HG03135 (cell line): Measurements from ENCODE around the gene AZU1.

Experiments
- ATAC-seq: cut with Tn5 transposase; IDR thresholded peaks from one replicate; pipeline ENCODE4 v1.9.1; 2021; ENCODE audit warnings: mild to moderate bottlenecking, moderate library complexity; ENCODE audit not compliant: unreplicated experiment

AZU1 gene

DNA sequence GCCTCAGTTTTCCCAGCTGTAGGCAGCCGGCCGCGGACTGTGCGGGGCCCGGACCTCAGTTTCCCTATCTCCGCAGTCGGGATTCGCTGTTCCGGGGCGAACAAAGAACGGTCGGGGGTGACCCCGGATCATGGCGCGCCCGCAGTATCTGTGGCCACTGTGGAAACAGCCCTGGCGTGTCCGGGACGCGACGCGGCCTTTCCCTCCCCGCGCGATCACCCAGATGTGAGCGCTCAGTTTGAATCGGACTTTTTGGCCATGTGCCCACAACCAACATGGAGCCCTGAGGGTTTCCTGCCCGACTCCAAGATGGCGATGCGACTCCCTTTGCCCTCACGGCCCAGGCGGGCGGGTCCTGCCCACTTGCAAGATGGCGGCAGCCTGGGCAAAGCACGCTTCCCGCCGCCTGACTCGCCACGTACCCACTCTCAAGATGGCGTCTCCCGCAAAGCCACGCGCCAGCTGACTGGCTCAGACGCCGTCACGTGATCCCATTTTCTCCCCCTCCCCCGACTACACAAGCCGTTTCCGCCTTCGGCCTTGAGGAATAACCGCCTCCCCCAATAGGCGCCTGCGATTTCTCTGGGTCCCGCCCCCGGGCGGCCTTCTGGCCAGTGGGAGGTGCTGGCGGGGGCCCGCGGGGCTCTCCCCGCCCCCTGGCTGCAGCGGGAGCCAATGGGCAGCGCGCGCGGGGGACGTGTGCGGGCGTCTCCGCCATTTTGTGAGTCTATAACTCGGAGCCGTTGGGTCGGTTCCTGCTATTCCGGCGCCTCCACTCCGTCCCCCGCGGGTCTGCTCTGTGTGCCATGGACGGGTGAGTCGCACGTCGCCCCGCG, 30.7 kb upstream of the AZU1 start, which contains the start of gene PTBP1:
Gene PTBP1, plus strand, starts transcription at position 761 of the 836 bp plus-strand sequence. Its CDS starts 46 bp downstream, at position 807.
- ATAC-seq, result peak; percentile 79

DNA sequence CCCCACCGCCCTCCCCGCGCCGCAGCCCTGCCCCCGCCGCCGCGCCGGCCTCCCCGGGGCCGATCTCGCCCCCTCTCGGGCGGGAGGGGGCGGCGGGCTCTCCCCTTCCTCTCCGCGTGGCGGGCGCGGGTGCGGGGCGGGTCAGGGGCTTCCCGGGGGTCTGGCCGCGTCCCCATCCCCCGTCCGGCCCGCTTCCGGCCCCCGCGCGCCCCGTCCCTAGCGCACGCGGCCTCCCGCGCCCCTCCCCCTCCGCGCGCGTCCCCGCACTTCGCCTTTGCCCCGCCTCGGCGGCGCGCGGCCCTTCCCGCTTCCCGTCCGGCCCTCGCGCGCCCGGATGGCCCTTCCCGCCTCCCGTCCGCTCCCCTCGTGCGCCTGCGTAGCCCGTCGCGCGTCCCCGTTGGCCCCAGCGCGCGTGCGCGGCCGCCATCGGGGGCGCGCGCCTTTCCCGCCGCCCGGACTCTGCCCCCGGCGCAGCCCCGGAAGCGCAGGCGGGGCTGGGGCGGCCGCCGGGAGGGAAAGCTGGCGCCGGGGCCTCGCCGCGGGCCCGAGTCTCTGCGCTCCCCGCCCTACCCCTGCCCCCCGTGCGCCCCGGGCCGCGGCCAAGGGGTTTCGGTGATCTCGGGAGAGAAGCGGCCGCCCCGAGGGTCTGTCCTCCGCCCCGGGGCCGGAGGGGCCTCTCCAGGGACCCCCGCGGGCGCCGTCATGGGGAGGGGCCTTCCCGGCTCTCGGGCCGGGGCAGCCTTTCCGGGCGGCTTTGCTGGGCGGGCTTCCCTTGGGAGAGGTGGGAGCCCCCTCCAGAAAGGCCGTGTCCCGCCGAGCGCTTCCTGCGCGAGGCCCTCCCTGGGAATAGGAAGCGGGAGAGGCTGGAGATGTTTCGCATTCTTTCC, 29.9 kb upstream of the AZU1 start:
- peak; percentile 34 for ATAC-seq

DNA sequence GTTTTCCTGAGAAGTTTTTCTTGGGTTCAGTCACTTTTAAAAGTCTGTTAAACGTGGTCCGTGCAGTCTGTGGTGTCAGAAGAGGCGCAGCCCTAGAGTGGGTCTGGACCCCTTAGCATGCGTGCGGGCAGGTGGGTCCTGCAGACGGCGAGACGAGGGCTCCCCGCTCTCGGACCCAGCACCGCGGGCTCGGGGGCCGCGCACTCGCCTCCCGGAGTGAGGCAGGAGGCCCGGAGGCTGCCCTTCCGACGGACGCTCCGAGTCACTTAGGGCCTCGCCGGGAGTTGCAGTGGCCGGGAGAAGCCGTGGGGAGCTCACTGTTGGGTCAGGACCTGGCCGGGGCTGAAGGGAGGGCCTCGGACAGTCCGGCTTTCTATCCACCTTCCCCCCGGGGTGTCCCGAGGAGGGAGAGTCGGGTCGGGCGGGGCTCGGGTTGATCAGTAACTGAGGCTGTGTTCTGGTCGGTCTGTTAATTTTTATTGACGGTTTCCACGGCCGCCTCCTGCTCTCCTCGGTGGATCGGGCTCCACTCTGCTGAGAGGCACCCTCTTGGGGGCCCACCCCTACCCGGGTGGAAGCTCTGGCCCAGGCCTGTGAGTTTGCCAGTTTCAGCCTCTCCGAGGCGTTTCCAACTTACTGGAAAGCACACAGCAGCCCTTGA, 29.1 kb upstream of the AZU1 start:
- no peak for ATAC-seq

DNA sequence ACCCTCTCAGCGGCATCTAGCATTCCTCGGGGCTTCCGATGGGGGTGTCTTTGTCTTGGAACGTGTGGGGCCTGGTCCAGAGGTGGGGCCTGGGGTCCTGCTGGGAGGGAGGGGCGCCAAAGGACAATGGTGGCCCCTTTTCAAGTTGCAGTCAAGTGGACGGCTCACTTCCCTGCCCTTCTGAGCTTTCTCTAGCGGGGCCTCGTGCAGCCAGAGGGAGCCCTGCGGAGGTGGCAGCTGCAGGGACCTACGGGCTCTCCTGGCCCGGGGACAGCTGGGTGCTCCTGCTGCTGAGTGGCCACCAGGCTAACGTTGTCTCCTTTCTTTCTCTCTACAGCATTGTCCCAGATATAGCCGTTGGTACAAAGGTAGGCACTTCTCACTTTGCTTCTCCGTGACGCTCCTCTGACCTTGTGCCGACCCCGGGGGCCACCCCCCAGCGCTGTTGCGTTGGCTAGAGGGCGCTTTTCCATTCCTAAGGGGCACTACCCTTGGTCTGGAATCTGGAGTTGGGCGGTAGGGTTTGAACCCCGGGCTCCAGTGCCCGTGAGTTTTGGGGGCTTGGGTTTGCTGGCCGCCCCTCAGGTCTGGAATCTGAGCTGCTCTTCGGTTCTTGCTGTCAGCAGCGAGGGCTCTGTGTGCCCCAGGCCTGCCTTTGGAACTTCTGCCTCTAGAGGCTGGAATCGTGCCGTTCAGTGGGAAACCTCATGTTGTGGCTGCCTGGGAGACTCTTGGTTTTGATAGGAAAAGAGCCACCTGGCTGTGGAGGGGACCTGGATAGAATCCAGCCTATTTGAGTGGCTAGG, 28.4 kb upstream of the AZU1 start:
- ATAC-seq, result no peak

DNA sequence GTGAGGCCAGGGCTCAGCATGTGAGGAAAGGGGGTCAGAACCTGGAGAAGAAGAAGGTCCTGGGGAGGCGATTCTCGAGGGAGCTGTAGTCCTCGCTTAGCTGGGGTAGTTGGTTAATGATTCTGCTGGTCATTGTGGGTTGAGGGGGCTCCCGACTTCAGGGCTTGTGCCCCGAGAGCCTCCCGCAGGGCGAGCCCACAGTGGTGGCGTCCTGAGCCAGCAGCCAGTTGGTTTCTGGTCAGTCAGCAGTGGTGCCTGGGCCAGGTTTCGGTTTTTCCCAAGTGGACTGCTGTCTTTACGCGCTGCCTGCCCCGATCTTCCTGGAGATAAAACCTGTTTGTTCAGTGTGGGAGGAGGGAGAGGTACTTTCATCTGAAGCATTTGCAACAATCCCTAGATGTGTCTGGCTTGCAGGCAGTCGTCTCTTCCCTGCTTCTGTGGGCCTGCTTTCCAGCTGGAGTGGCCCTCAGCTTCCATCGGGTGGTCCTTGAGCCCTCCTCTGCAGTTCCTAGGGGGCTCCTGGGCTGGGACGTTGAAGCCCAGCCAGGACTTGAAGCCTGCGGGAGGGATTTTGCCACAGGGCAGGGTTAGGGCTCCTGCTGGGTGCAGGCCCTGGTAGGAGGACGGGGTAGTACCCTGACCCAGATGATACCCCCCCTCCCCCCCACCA, 27.1 kb upstream of the AZU1 start:
- no peak for ATAC-seq

DNA sequence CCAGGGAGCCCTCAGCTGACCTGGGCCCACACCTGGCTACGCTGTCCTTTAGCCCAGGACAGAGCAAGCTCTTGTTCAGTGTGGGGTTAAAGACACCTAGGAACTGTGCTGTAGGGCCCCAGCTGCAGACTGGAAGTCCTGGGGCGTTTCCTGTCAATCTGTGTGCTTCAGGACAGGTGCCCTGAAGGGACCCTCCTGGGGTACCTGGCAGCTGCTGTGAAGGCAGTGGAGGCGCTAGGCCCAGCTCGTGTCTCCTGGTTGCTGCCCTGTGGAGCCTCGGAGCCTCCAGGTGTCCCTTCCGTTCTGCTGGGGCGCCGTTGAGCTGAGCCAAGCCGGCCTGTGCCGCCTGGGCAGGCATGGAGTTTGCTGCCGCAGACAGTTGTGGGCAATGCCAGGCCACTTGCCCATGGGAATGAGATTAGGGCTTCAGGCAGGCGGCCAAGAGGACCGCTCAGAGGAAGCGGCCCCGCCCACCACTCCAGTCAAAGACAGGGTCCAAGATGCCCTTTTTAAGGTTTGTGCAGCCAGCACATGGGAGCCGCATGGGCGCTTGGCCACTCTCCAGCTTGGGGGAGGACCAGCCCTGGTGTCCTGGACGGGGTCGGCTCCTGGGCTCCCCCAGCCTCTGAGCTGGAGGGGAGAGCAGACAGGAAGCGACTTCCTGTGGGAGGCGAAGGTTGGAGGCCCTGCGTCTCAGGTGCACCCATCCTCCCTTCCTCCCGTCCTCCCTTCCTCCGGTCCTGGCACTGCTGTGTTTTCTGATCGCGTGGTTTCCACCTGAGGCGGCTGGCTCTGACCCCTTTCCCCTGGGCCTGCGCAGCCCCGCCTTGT, 26.4 kb upstream of the AZU1 start:
- ATAC-seq, result no peak

DNA sequence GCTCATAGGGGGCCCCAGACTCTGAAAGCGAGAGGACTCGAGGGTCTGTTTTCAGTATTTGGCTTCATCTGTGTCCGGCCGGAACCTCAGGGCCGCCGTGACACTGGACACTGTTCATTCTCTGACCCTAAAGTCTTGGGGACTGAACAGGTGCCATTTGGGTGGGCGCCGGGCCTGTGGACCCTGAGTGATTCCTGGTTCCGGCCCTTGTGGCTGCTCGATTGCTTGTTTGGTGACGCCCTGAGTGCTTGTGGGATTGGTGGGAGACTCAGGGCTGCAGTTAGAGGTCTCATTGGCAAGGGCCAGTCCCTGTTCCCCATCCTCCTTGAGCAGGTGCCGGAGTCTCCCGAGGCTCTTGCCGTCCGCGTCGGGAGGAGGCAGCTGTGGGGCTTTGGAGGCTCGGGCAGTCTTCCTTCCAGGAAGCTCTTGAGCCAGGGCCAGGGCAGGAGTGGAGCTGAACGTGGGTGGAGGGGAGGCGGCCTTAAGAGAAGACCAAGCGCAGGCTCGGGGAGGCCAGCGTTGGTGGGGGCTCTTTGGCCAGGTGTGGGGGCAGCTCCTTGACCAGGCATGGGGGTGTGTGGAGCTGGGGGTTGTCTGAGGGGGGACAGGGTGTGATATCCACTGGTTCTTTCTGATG, 25.7 kb upstream of the AZU1 start:
- ATAC-seq, result no peak

DNA sequence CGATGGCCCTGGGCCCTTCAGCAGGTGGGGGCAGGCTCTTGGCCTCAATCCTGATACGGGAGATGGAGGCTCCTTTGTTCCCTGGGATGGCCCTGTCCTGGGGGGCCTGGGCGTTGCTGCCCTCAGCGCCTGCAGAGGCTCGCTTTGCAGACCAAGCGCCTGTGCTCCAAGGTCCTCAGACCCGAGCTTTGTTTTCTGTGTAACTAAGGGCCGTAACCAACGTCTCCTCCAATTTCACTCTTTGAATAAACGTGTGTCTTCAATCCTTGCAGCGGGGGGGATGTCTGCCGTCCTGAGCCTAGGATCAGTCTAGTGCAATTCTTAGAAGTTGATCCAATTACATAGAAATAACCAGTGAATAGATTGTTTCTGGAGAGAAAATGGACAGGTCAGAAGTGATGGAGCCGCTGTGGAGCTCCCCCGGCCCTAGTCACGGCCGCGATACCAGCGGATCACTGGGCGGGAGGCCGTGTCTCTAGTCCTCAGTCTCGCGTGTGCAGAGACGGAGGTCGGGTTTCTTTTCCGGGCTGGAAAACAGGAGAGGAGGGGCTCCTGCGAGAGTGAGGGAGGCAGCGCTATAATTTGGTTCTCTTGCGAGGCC, 25.0 kb upstream of the AZU1 start:
- ATAC-seq, result no peak

DNA sequence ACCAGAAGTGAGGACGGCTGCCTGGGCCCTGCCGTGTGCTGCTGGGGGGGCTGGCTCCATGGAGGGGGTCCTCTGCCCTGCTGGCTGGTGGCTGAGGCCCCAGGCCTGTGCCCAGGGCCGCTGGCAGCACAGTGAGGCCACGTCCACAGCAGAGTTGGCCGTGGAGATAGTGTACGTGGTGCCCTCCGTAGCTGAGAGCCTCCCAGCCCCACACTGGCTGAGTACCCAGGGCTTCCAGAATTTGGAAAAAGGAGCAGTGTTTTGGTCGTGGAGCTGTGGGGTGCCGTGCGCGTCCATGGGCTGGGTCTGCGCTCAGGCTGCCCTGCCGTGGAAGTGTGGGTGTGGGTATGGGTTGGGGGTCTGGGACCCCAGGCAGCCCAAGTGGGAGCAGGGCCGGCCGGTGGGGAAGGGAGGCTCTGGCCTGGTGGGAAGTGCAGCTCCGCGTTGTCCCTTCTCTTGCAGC, 24.5 kb upstream of the AZU1 start:
- no peak for ATAC-seq

DNA sequence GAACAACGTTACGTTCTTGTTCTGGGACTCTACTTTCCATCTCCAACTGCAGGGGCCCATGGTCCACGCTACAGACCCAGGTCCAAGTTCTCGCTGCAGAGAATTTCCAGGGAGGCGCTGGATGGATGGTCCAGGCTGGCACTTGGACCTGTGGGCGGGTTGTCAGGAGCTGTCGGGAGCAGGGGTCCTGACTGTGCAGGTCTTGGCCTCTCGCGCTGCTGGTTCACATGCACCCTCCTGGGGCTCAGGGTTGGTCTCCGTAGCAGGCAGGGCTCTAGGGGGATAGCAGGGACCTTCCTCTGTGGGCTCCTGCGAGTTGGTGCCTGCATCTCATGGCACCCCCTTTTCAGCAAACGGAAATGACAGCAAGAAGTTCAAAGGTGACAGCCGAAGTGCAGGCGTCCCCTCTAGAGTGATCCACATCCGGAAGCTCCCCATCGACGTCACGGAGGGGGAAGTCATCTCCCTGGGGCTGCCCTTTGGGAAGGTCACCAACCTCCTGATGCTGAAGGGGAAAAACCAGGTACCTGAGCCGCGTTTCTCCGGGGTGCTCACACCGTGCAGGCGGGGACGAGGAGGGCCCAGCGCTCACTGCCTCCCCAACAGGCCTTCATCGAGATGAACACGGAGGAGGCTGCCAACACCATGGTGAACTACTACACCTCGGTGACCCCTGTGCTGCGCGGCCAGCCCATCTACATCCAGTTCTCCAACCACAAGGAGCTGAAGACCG, 23.8 kb upstream of the AZU1 start:
- ATAC-seq, result no peak

DNA sequence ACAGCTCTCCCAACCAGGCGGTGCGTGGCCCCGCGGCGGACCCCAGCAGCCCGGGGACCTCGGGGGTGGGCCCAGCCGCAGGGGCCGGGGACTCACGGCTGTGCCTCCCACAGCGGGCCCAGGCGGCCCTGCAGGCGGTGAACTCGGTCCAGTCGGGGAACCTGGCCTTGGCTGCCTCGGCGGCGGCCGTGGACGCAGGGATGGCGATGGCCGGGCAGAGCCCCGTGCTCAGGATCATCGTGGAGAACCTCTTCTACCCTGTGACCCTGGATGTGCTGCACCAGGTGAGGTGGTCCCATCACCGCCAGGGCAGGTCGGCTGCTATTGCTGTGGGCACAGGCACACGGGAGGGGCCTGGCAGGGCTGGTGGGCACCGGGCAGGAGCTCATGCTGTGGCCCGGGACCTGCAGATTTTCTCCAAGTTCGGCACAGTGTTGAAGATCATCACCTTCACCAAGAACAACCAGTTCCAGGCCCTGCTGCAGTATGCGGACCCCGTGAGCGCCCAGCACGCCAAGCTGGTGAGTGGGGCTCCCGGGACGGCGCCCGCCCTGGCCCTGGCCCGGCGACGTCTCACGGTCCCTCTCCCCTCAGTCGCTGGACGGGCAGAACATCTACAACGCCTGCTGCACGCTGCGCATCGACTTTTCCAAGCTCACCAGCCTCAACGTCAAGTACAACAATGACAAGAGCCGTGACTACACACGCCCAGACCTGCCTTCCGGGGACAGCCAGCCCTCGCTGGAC, 23.0 kb upstream of the AZU1 start:
- ATAC-seq, result no peak

DNA sequence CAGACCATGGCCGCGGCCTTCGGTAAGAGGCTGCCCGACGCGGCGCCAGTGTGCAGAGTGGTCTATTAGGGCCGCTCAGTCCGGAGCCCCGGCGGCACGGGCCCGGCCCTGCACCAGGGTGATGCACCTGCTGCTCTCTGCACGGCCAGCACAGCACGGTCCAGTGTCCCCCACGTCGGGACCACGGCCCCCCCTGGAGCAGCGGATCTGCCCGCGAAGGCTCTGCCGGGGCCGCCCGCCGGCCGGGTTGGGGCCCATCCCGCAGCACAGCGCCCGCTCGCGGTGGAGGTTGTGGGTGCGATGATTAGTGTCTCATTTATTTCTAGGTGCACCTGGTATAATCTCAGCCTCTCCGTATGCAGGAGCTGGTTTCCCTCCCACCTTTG, 22.5 kb upstream of the AZU1 start:
- ATAC-seq, result no peak

DNA sequence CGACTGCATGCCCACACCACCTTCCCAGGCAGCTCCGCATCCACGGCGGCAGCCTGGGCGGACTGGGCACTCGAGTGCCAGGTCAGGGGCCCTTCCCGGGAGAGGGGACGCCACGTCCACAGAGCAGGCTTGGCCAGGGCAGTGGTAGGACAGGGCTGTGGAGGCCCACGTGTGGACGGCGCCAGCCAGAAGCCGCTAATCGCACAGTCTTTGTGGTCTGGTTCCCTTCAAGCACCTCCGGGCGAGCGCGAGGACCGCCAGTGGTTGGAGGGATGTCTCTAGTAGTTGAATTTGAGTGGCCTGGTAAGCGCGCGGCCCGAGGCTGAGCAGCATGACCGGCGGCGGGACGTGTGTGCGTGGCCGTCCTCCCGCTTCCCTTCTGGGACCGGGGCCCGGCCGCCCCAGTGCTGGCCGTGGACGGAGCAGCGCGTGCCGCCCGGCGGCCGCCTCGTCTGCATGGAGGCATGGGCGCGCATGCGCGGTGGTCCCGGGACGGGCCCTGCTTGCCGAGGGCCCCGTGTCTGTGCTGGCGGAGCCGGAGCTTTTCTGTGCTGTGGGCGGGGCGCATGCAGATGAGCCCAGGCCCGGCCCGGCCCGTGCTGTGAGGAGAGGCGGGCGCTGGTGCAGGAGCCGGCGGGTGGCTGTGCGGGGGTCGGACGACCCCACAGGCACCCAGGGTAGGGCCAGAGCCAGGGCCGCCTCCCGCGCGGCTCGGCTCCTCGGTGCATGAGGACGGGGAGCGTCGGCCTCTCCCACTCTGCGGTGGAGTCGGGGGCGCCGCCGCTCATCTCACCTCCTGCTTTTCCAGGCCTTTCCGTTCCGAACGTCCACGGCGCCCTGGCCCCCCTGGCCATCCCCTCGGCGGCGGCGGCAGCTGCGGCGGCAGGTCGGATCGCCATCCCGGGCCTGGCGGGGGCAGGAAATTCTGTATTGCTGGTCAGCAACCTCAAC, 21.8 kb upstream of the AZU1 start:
- no peak for ATAC-seq

DNA sequence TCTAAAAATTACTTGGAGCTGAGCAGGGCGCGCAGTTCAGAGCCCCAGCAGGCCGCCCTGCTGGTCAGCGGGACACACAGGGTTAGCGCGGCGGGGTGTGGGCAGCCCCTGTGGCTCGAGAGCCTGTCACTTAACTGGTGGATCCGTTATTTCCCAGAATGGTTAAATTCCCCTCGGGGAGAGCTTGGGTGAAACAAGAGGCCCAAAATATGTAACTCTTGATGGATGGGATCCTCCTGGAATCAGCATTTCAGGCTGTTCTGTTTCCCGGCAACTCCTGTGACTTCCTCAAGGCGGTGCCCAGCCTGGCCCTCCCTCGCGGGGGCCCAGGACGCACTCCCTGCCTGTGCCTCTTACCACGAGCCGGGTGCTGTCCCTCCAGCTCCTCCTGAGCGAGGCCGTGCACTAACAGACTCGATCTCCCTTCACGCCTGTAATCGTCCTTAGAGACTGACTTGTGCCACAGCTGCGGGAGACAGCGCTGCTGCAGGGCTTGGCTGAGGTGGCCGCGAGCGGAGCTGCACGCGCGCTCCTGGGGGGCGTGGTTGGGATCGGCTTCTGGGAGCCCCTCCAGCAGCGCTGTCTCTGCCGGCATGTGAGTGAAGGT, 20.7 kb upstream of the AZU1 start:
- ATAC-seq, result no peak
